HG03139 (cell line): ENCODE measurements around the gene CDK11B.
"Not testable (repeated sequence)": the region's sequence is repeated elsewhere in the genome, so short reads cannot be mapped to it uniquely, and the experiment has no call there.

Experiments used
- ATAC-seq: cut with Tn5 transposase; IDR thresholded peaks from one replicate; pipeline ENCODE4 v1.9.1; 2021; ENCODE audit not compliant: unreplicated experiment

CDK11B gene

GRCh38 chr1:1662830-1663560 is 4.2 kb upstream of the CDK11B start:
- ATAC-seq = not testable (repeated sequence)

GRCh38 chr1:1662392-1662791 is 3.6 kb upstream of the CDK11B start:
- not testable (repeated sequence) for ATAC-seq

- not testable (repeated sequence) for ATAC-seq
These were observed 10.5 kb downstream of the CDK11B start for GRCh38 chr1:1648265-1648664.

GRCh38 chr1:1647567-1648241 is 11.1 kb downstream of the CDK11B start:
- ATAC-seq = not testable (repeated sequence)

- not testable (repeated sequence) for ATAC-seq
These were observed 12.5 kb downstream of the CDK11B start for GRCh38 chr1:1646326-1646725.

GRCh38 chr1:1640711-1641461 is 17.9 kb downstream of the CDK11B start:
- not testable (repeated sequence) for ATAC-seq

- ATAC-seq = not testable (repeated sequence)
These were observed 18.7 kb downstream of the CDK11B start for GRCh38 chr1:1640081-1640480.

- ATAC-seq = not testable (repeated sequence)
These were observed 19.4 kb downstream of the CDK11B start for GRCh38 chr1:1639368-1639767.

- not testable (repeated sequence) for ATAC-seq
These were observed 20.3 kb downstream of the CDK11B start for GRCh38 chr1:1638528-1638927.

GRCh38 chr1:1637479-1637875 is 21.3 kb downstream of the CDK11B start:
- not testable (repeated sequence) for ATAC-seq

- not testable (repeated sequence) for ATAC-seq
These were observed 22.0 kb downstream of the CDK11B start for GRCh38 chr1:1636621-1637478.

GRCh38 chr1:1634613-1635012 is 24.2 kb downstream of the CDK11B start:
- not testable (repeated sequence) for ATAC-seq

GRCh38 chr1:1633409-1633808 is 25.4 kb downstream of the CDK11B start:
- ATAC-seq = not testable (repeated sequence)

GRCh38 chr1:1631782-1632420 is 26.9 kb downstream of the CDK11B start, which contains the start of gene MMP23B:
Gene MMP23B, plus strand, starts transcription at chr1:1632173. Its CDS starts 46 bp downstream, at chr1:1632219.
- ATAC-seq = no peak

- ATAC-seq = no peak
These were observed 27.6 kb downstream of the CDK11B start for GRCh38 chr1:1630965-1631781.

GRCh38 chr1:1630191-1630964 is 28.4 kb downstream of the CDK11B start:
- ATAC-seq = peak; percentile 52

GRCh38 chr1:1629430-1630190 is 29.2 kb downstream of the CDK11B start:
- ATAC-seq = no peak
